ENCODE data around the gene CLRN2.

Gene CLRN2, protein sequence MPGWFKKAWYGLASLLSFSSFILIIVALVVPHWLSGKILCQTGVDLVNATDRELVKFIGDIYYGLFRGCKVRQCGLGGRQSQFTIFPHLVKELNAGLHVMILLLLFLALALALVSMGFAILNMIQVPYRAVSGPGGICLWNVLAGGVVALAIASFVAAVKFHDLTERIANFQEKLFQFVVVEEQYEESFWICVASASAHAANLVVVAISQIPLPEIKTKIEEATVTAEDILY

DNA sequence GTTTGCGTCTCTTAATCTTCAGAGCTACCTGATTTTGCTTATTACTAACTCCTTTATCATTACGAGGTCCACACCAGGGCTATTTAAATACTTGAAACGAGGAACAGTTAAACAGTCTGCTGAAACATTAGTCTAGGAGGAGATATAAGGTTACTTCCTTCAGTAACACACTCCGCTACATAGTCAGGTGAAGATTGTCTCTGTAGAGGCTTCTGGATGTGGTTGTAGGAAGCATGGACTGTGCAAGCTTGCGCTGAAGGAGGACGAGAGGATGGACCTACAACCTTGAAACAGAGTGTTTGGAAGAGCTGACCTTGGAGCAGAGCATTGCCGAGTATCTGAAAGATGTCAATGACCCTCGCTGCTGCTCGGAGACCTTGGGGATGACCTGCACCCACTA, at the start of gene CLRN2:
Gene CLRN2 (plus strand): TSS at position 301 of the 400 bp plus-strand sequence. CDS start 102 bp downstream, outside the sequence.
- no peak for DNase-seq (ENCODE audit: low read depth, low spot score)
- TF ChIP-seq, protein P1, sequence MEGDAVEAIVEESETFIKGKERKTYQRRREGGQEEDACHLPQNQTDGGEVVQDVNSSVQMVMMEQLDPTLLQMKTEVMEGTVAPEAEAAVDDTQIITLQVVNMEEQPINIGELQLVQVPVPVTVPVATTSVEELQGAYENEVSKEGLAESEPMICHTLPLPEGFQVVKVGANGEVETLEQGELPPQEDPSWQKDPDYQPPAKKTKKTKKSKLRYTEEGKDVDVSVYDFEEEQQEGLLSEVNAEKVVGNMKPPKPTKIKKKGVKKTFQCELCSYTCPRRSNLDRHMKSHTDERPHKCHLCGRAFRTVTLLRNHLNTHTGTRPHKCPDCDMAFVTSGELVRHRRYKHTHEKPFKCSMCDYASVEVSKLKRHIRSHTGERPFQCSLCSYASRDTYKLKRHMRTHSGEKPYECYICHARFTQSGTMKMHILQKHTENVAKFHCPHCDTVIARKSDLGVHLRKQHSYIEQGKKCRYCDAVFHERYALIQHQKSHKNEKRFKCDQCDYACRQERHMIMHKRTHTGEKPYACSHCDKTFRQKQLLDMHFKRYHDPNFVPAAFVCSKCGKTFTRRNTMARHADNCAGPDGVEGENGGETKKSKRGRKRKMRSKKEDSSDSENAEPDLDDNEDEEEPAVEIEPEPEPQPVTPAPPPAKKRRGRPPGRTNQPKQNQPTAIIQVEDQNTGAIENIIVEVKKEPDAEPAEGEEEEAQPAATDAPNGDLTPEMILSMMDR (IDR thresholded peaks at IDR 0.05; ENCODE audit: insufficient read depth, low read length, missing control alignments) = no peak
- H3K4me3 ChIP-seq (ENCODE audit: low read depth, low read length) = no peak within 1 kb of the TSS
- ChIA-PET POLR2A (no interaction called here), CTCF (interaction anchor here (1.3 kb wide), 1 partner anchor 9 kb away, joined by 3 read pairs; no protein-coding TSS in a partner anchor)

DNA sequence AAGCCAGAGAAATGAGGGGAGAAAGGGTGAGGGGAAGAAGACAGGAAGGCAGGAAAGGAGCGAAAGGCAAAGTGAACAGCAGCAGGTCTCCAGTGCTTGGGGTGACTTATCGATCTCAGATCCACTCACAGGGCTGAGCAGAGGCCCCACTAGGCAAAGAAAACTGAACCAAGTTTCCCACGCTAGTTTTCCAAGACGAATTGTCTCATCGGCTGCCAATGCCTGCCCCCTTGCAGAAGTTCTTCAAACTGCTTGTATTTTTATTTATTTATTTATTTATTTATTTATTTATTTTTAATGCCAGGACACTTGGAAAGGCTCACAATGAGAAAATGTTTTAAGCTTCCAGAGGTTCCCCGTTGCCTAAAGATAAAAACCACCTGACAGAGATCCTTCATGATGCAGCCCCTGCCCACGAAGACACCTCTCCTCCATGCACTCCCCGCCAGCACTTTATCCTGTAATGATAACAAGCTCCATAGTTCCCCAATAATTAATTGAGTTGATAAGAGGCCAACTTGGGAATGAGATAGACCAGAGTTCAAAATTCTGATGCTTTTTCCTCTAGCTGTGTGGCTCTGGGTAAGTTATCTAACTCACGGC, 46.2 kb upstream of the CLRN2 start:
- TF ChIP-seq, protein P1 (IDR thresholded peaks at IDR 0.05; ENCODE audit: insufficient read depth, low read length, missing control alignments) = peak; percentile 51
- CTCF ChIA-PET = interaction anchor here (0.8 to 12.1 kb wide), 29 partner anchors 8 to 1286 kb away, joined by 3 to 213 read pairs (median 4); no protein-coding TSS in a partner anchor
- no peak for DNase-seq (ENCODE audit: low read depth, low spot score)
- POLR2A ChIA-PET = no interaction called here
- no peak overlapping the region for H3K4me3 ChIP-seq (ENCODE audit: low read depth, low read length)

DNA sequence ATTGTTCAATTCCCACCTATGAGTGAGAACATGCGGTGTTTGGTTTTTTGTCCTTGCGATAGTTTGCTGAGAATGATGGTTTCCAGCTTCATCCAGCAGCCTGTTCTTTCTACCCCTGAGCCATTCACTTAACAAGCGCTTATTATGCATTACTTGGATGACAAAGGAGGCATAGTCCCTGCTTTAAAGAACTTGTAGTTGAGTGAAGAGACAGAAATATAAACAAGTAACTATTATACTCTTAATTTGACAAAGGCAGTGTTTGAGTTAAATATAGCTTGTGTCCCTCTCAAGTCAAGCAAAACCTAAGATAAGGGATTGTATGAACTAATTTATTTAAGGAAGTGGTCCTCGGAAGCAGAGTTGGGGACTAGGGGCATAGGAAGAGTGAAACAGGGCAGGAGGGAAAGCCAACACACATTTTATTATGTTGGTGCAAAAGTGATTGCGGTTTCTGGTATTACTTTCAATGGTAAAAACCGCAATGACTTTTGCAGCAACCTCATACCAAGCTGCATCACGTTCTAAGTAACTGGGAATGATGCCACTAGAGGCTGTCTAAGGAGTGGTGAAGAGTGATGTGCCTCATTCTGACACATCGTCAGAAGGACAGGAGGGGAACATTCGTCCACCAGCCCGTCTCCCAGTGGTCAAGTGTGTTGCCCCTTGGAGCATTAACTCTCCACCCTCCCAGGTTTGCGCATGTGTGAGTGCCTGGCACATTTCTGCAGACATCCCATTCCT, 44.9 kb upstream of the CLRN2 start:
- TF ChIP-seq, protein P1 (IDR thresholded peaks at IDR 0.05; ENCODE audit: insufficient read depth, low read length, missing control alignments) = no peak
- ChIA-PET POLR2A (no interaction called here), CTCF (interaction anchor here (0.9 to 12.1 kb wide), 17 partner anchors 8 to 1287 kb away, joined by 3 to 213 read pairs (median 4); no protein-coding TSS in a partner anchor)
- H3K4me3 ChIP-seq (ENCODE audit: low read depth, low read length) = no peak overlapping the region
- DNase-seq (ENCODE audit: low read depth, low spot score) = no peak

DNA sequence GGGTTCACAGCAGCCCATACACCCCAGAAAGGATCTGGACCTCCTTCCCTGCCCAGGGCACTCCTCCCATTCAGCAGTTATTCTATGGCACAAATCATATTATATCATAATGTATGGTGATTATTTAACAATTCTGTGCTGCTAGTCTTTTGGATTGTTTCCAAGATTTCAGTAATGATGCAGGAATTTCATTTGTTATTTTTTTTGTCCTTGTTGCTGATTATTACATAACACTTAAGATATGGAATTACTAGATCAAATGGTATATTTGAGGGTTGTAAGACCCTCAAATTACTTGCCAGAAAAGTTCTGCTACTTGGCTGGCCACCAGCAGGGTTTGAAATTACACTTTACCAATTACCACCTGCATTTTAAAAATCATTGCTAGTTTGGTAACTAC, 39.5 kb upstream of the CLRN2 start:
- POLR2A ChIA-PET = no interaction called here
- no peak overlapping the region for H3K4me3 ChIP-seq (ENCODE audit: low read depth, low read length)
- DNase-seq (ENCODE audit: low read depth, low spot score) = no peak
- CTCF ChIA-PET = interaction anchor here (1.0 to 12.1 kb wide), 6 partner anchors 10 to 1448 kb away, joined by 3 to 213 read pairs (median 9); no protein-coding TSS in a partner anchor
- TF ChIP-seq, protein P1 (IDR thresholded peaks at IDR 0.05; ENCODE audit: insufficient read depth, low read length, missing control alignments) = no peak

DNA sequence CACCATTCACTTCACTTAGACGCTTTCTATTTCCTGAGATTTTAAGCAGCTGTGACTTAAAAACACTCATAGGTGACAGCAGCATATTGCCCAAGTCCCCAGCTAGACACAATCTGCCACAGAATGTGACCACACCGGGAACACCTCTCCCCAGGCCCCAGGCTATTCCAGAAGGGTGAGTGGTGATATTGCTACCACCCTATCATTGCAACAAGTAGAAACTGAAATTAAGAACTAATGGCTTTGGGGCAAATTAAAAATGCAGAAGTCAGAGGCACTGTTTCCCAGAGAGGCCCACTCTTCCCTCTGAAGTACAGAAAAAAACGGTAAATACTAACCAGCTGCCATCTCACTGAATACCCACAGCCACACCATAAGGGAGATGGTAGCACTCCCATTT, 38.1 kb upstream of the CLRN2 start:
- H3K4me3 ChIP-seq (ENCODE audit: low read depth, low read length) = no peak overlapping the region
- TF ChIP-seq, protein P1 (IDR thresholded peaks at IDR 0.05; ENCODE audit: insufficient read depth, low read length, missing control alignments) = no peak
- ChIA-PET CTCF (interaction anchor here (1.3 to 12.1 kb wide), 3 partner anchors 8 to 130 kb away, joined by 3 to 213 read pairs (median 9); no protein-coding TSS in a partner anchor), POLR2A (no interaction called here)
- no peak for DNase-seq (ENCODE audit: low read depth, low spot score)
